HFF-Myc (cell line): ENCODE results near the gene SPON1.
"Not testable (repeated sequence)": the region's sequence is repeated elsewhere in the genome, so short reads cannot be mapped to it uniquely, and the experiment has no call there.

Experiments
- DNase-seq: peaks from one replicate; pipeline ENCODE4 v3.0.0-alpha.2; 2011; ENCODE audit warnings: low read depth; ENCODE audit errors: extremely low read depth
- H3K4me3 ChIP-seq: replicated peaks from 2 replicates; pipeline ENCODE4 v1.5.1; 2011; ENCODE audit warnings: low read depth, mild to moderate bottlenecking, control low read depth, low read length
- TF ChIP-seq, protein P1 (sequence below): IDR thresholded peaks from 2 replicates; pipeline ENCODE4 v1.5.1; 2012; ENCODE audit warnings: mild to moderate bottlenecking, low read depth, low read length, control low read depth; ENCODE audit errors: missing control alignments

The SPON1 gene

DNA sequence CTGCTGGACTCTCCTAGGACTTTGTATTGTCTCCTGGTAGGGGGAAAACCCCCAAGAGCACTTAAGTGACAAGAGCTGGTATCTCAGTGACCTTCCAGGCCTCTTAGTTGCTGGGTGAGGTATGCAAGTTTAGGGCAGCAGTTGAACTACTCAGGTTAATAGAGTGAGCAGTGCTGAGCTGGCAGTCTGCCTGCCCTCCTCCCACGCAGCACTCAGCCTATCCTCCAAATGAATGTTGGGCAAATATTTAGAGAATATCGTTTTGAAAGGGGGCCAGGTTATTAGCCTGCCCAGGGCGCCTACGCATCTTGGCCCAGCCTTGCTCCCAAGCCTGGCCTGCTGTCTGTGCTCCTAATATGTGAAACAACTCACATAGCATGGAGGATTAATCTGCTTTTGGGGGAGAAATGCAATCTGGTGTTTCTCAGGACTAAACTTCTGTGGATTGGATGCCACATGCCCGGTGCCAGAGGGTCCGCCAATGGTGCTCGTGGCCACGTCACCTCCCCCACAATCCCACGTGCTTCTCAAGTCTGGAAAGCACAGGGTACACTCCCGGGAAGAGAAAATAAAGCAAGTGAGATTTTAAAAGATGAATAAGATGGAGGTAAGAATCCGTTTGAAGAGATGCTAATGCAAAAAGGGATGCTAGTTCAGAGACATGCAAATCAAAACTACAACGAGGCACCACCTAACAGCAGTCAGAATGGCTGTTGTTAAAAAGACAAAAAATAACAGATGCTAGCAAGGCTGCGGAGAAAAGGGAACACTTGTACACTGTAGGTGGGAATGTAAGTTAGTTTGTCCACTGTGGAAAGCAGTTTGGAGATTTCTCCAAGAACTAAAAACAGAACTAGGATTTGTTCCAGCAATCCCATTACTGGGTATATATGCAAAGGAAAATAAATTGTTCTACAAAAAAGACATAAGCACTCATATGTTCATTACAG, 67.7 kb downstream of the SPON1 start:
- TF ChIP-seq, protein P1, sequence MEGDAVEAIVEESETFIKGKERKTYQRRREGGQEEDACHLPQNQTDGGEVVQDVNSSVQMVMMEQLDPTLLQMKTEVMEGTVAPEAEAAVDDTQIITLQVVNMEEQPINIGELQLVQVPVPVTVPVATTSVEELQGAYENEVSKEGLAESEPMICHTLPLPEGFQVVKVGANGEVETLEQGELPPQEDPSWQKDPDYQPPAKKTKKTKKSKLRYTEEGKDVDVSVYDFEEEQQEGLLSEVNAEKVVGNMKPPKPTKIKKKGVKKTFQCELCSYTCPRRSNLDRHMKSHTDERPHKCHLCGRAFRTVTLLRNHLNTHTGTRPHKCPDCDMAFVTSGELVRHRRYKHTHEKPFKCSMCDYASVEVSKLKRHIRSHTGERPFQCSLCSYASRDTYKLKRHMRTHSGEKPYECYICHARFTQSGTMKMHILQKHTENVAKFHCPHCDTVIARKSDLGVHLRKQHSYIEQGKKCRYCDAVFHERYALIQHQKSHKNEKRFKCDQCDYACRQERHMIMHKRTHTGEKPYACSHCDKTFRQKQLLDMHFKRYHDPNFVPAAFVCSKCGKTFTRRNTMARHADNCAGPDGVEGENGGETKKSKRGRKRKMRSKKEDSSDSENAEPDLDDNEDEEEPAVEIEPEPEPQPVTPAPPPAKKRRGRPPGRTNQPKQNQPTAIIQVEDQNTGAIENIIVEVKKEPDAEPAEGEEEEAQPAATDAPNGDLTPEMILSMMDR = no peak
- no peak overlapping the region for H3K4me3 ChIP-seq
- peak; percentile 47 for DNase-seq

DNA sequence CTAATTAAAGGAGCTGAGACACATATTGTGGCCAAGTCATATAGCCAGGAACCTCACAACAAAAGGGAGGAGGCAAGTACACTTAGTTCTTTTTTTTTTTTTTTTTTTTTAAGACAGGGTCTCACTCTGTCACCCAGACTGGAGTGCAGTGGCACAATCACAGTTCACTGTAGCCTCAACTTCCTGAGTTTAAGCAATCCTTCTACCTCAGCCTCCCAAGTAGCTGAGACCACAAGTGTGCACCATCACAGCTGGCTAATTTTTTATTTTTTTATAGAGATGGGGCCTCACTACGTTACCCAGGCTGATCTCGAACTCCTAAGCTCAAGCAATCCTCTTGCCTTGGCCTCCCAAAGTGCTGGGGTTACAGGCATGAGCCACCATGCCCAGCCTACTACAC, 73.0 kb downstream of the SPON1 start:
- DNase-seq, H3K4me3 ChIP-seq: not testable (repeated sequence)

DNA sequence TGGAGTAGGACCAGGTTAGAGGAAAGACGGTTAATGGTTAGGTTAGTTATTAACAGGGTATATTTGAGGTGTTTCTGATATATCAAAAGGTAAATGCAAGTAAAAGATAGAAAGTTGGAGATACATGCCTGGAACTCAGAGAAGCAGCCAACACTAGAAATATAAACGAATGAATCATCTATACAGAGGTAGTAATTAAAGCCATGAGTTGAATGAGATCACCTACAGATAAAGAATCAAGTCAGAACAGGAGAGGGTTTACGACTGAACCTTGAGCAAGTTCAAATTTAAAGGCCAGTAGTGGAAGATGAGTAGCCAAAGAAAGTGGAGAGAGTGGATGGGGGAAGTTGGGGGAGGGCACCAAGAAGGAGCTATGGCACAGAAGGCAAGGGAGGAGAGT, 73.9 kb downstream of the SPON1 start:
- H3K4me3 ChIP-seq = no peak overlapping the region
- TF ChIP-seq, protein P1 = no peak
- no peak for DNase-seq

DNA sequence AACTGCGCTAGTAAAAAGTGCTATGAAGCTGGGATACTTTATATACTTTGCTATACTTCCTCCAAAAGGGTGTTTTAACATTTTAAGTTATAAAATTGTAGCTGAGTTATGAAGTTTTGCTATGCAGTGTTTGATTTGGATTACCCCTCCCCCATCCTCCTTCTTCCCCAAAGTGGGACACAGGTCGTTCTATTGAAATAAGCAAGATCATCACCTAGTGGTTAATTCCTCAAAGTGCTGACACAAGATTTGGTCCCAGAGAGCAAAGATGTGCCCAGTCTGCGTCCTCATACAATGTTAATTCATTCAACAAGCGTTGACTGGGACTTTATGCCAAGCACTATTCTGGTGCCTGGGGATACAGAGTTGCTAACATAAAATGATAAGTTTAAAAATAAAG, 78.5 kb downstream of the SPON1 start:
- TF ChIP-seq, protein P1 = peak; percentile 28
- DNase-seq = no peak
- no peak overlapping the region for H3K4me3 ChIP-seq

DNA sequence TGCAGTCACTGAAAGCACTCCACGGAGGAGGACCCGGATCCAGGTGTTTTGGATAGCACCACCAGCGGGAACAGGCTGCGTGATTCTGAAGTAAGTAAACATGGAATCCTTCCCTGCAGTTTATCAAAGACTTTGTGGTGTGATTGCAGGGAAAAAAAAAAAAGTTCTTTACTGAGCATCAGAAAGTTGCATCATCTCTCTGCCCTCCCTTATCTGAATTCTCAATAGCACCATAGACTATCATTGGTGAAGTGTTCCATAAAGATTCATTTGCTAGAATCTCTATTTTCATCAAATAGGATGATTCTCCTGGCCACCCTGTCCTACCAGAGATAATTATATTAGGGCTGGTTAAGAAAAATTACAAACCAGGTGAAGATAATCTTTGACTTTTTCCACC, 79.0 kb downstream of the SPON1 start:
- TF ChIP-seq, protein P1 = no peak
- H3K4me3 ChIP-seq = no peak overlapping the region
- DNase-seq = no peak

DNA sequence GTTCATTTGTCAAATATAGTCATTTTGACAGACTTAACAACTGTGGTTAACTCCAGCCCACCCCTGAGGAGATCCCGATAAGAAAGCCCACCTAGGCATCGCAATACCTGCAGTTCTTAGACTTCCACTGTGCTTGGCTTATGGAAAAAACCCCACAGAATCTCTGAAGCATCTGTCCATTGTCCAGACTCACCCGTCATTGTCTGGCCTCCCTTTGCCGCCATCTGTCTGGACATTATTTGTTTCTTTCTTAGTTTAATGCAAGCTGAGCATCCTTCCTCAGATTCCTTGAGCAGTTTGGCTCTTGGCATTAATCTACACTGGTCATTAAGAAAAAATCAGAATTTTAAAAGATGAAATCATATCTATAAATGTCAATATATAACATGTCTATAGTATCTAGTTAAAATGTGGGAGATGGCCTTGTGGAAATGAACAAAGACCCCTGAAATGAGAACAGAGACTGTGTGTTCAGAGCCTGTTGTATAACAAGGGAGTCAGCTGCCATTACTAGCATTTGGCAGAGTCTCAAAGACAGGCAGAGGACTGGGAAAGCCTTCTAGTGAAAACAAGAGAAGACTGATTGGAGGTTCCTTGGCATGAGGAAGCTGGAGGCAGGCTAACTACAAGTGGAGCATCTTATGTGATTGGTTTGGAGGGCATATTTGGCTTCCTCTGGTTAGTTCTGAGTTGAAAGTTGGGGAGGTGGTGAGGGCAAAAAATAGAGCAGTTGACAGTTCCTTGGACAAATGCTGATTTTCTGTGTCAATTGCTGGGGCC, 80.4 kb downstream of the SPON1 start:
- no peak overlapping the region for H3K4me3 ChIP-seq
- TF ChIP-seq, protein P1 = no peak
- no peak for DNase-seq

DNA sequence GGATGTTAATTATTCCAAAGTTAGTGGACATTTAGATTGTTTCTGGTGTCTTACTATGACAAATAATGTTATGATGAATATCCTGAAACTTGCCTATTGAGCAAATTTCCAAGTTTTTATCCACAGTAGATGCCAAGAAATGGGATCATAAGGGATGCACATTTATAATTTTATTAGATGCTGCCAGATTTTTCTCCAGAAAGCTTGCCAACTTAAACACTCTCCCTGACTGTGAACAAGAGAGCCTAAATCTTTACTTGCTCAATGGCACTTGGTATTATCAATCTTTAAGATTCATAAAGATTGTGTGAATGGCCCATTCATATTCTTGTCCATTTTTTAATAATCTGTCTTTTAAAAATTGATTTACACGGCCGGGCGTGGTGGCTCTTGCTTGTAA, 82.4 kb downstream of the SPON1 start:
- TF ChIP-seq, protein P1 = no peak
- no peak for DNase-seq
- no peak overlapping the region for H3K4me3 ChIP-seq
